GM18505 (cell line): ENCODE results near the gene ARHGEF19.
"Not testable (repeated sequence)": the region's sequence is repeated elsewhere in the genome, so short reads cannot be mapped to it uniquely, and the experiment has no call there.

Experiments
- ATAC-seq: cut with Tn5 transposase; IDR thresholded peaks from one replicate; pipeline ENCODE4 v1.9.1; 2021; ENCODE audit not compliant: unreplicated experiment
- POLR2A ChIP-seq: IDR thresholded peaks from 4 replicates; pipeline ENCODE4 v1.6.1; 2011; ENCODE audit warnings: borderline replicate concordance; ENCODE audit not compliant: insufficient read depth, insufficient read length; ENCODE audit errors: extremely low read depth

Gene ARHGEF19

DNA sequence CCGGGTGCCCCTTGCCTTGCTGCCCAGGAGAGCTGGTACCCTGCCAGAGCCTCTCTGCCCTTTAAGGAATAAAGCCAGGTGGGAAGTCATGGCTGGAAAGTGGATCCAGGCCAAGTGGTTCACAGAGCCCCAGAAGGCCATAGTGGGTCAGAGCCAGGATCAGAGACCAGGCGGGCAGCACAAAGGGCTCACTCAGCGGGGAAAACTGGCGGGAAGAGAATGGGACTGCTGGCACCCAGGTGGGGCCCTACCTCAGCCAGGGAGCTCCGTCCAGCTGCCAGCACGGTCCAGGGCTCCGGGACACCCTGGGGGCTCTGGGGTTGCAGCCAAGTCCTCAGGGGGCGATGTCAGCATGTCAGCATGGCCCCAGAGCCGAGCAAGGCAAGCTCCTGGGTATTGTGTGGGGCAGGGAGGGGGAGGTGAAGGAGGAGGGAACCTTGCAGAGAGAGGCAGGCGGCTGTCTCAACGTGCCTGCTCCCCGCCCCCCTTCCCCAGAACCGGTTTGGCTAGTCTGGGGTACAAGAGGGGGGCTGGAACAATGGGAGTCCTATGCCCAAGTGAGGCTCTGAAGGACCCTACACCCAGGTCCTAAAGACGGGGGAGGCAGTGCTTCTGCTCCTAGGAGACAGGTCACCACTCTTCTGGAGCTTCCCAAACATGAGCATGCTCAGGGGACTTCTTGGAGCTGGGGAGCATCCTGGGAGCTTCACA, at the start of gene ARHGEF19:
Gene ARHGEF19, minus strand, starts transcription at position 402 of the 711 bp plus-strand sequence. CDS start 3,598 bp downstream, outside the sequence.
- ATAC-seq = no peak
- TF ChIP-seq POLR2A = no peak

DNA sequence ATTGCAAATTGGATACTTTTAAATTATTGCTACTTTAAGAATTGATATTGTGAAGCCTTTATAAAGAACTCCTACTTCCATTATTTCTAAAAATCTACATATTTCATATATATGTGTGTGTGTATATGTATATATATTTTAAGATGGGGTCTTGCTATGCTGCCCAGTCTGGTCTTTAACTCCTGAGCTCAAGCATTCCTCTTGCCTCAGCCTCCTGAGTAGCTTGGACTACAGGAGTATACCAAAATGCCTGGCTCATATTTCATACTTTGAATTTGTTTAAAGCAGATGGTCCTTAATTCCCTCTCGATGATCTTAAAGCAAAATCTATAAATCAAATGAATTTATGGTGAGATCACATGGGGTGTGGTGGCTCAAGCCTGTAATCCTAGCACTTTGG, 49.6 kb upstream of the ARHGEF19 start:
- ATAC-seq = no peak
- TF ChIP-seq POLR2A = no peak

- TF ChIP-seq POLR2A = no peak
- ATAC-seq = no peak
Measured at GRCh38 chr1:16260814-16261213, 48.4 kb upstream of the ARHGEF19 start.

GRCh38 chr1:16258591-16259135, 46.2 kb upstream of the ARHGEF19 start:
- ATAC-seq = no peak
- no peak for TF ChIP-seq POLR2A

GRCh38 chr1:16257968-16258367, 45.5 kb upstream of the ARHGEF19 start:
- TF ChIP-seq POLR2A = no peak
- ATAC-seq = no peak

DNA sequence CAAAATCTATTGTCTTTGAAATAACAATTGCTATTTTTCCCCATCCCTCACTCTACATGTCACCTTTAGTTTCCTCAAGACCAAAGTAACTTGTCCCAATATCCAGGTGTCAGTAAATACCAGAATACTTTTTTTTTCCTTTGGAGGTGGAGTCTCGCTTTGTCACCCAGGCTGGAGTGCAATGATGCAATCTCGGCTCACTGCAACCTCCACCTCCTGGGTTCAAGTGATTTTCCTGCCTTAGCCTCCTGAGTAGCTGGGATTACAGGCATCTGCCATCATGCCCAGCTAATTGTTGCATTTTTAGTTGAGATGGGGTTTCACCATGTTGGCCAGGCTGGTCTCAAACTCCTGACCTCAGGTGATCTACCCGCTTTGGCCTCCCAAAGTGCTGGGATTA, 45.1 kb upstream of the ARHGEF19 start:
- not testable (repeated sequence) for ATAC-seq

DNA sequence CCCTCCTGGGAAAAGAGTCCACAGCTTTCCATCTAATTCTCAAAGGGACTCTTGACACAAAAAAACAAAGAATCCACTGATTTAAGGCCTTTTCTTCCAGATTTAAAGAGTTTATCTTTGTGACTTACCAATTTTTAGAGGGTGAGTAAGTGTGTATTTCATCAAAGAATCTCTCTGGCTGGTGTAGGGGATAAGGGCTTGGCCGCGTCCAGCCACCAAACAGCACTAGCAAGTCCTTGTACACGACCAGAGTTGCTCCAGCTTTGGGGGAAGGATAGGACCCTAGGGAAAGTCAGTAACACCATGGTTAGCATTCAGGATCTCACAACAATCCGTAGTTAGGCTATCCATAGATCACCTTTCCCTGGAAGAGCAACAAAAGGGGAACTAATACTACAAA, 44.0 kb upstream of the ARHGEF19 start:
- ATAC-seq = no peak
- no peak for TF ChIP-seq POLR2A

GRCh38 chr1:16254263-16254928, 41.9 kb upstream of the ARHGEF19 start:
- TF ChIP-seq POLR2A = no peak
- no peak for ATAC-seq

DNA sequence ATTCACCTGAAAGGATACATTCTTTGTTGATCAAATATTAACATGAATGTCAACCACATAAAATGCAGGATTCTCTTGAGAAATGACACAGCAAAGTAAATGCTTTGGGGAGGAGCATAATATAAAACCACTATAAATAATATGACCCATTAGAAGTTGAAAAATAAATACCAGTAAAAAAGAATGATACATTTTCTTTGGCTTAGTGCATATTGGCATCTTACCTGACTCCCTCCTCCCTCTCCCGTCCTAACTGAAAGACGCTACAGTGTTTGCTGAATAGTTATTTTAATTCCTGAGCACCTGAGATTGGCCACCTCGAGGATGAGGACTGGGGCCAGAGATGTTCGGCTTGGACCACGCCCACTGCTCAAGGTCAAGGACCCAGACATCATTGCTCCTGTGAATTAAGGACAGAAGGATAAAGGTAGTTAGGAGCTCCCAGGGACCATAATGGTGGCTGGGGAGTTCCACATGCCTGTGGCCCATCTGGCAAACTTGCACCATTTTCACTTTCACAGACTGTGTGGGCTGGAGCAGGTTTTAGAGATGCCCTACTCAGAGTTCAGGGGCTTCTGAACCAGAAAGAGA, 41.0 kb upstream of the ARHGEF19 start:
- ATAC-seq = no peak
- no peak for TF ChIP-seq POLR2A

DNA sequence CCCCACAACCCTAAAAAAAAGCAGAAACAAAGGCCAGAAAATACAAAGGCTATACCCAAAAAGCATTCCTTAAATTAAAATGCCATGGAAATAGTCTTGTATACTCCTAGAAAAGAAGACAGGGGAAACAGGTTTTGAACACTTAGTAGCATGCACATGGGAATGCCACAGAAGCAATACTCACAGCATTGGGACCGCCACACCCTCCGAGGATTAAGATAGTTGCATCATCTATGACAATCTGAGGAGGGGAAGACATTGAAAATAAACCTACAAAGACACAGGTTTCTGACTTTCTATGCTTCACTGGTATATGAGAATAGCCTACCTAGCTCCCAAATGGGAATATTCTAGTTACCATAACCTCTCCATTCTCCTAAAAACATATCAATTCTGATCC, 40.5 kb upstream of the ARHGEF19 start:
- no peak for ATAC-seq
- TF ChIP-seq POLR2A = no peak

DNA sequence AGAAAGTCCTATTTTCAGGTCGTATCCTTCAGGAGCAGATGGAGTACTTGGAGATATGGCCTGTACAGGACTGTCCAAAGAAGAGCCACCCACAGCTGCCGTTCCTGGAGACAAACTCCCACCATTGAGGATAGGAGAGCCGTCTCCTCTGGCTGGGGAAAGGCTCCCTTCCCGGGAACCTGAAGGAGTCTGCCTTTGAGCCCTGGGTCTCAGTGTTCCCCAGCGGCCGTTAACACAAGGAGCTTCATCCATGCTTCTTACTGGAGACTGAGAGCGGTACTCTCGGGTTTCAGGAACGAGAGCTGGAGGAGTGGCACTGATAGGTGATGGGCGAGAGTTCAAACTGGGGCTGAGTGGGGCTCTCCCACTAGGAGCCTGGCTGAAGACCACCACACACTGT, 38.9 kb upstream of the ARHGEF19 start:
- ATAC-seq = no peak
- TF ChIP-seq POLR2A = no peak

DNA sequence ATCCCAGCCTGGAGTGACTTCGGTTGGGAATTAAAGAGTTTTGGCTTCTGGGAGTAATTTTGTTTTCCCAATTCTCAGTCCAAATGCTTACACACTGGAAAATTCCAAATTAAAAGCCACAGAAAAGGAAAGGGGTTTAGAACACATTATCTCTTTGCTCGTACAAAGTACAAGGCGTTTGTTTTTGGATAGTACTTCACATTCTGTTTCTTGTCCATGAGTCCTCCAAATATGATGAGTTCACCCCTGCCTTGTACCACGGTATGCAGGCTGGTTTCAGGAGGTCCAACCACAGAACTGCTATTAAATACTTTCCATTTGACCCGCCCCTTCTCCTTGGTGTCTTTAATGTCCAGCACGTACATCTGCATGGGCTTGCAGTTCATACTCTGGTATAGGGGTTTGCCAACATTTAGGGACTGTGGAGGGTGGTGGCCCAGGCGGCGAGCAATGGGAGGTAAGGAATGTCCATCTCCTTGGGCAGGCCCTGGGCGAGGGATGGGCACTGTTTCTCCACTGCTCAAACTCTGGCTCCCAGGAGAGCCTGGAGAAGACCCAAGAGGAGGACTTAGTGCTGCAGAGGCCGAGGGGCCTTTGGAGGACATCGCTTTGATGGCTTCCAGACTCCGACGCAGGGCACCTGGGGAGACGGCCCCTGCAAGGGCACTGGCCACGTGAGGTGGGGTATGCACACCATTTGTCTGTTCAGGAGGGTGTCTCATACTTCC, 38.2 kb upstream of the ARHGEF19 start:
- TF ChIP-seq POLR2A = no peak
- ATAC-seq = no peak

- TF ChIP-seq POLR2A = no peak
- ATAC-seq = no peak
Measured at GRCh38 chr1:16249596-16250241, 37.3 kb upstream of the ARHGEF19 start.
